DOHH2 (cell line): ENCODE measurements around the gene RBBP6.

Experiments used
- EZH2phosphoT487 ChIP-seq: fragments of 200-600 bp; sonication (generic); IDR thresholded peaks from 2 replicates; pipeline ENCODE4 v1.6.1; 2017; ENCODE audit warnings: borderline replicate concordance, mild to moderate bottlenecking, antibody characterized with exemption, low read length, moderate library complexity, mixed read lengths
- TF ChIP-seq, protein P1 (sequence below): fragments of 200-600 bp; sonication (generic); IDR thresholded peaks from one replicate; pipeline ENCODE4 v1.5.1; 2014; ENCODE audit warnings: antibody characterized with exemption, mild to moderate bottlenecking, low read depth, low read length; ENCODE audit not compliant: poor library complexity, severe bottlenecking

DNA sequence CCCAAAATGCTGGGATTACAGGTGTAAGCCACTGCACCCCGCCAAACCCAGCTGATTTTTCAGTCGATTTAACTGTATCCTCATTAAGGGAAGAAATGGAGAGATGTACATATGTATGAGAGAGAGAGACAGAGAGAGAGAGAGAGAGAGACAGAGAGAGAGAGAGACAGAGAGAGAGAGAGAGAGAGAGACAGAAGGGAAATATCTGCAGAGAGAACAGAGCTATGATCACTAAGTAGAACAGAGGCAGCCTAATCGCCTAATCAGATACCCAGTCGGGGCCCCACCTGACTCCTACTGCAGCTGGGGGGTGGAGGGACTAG, 70.0 kb downstream of the RBBP6 start:
- TF ChIP-seq, protein P1, sequence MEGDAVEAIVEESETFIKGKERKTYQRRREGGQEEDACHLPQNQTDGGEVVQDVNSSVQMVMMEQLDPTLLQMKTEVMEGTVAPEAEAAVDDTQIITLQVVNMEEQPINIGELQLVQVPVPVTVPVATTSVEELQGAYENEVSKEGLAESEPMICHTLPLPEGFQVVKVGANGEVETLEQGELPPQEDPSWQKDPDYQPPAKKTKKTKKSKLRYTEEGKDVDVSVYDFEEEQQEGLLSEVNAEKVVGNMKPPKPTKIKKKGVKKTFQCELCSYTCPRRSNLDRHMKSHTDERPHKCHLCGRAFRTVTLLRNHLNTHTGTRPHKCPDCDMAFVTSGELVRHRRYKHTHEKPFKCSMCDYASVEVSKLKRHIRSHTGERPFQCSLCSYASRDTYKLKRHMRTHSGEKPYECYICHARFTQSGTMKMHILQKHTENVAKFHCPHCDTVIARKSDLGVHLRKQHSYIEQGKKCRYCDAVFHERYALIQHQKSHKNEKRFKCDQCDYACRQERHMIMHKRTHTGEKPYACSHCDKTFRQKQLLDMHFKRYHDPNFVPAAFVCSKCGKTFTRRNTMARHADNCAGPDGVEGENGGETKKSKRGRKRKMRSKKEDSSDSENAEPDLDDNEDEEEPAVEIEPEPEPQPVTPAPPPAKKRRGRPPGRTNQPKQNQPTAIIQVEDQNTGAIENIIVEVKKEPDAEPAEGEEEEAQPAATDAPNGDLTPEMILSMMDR = no peak
- no peak for TF ChIP-seq EZH2phosphoT487
